Measurements from ENCODE around the gene SLC15A2.

SLC15A2 gene

GRCh38 chr3:121981473-121981872, 87.3 kb downstream of the SLC15A2 start:
- no peak for DNase-seq (ENCODE audit: low read depth)

- DNase-seq (ENCODE audit: low read depth) = no peak
Observed at GRCh38 chr3:121985846-121986245, 91.6 kb downstream of the SLC15A2 start.

GRCh38 chr3:121988146-121988545, 93.9 kb downstream of the SLC15A2 start:
- peak; percentile 16 for DNase-seq (ENCODE audit: low read depth)

- DNase-seq (ENCODE audit: low read depth) = no peak
Observed at GRCh38 chr3:121989943-121990342, 95.7 kb downstream of the SLC15A2 start.

- DNase-seq (ENCODE audit: low read depth) = no peak
Observed at GRCh38 chr3:121992601-121993560, 98.7 kb downstream of the SLC15A2 start.

All from ELR (cell line).